ENCODE measurements around the gene FDXACB1. TPM values are rescaled to one million over a fixed set of nuclear protein-coding genes. Genes with fewer than 3 reads are reported as not detected.

Gene FDXACB1
- total and polyA plus RNA-seq, 9 donors = 1.3 to 2.9 (median 1.8) TPM

GRCh38 chr11:111846063-111846462 is 32.9 kb downstream of the FDXACB1 start:
- intact Hi-C loops (cut with DNase I) = loop anchor here in 2 of 4 donors (10.0 kb wide), 1 partner anchor 71 kb away; no protein-coding TSS in a partner anchor
- Histone ChIP-seq H3K36me3 (no peaks in the 10 kb centered on the region), H3K27me3 (no peaks in the 10 kb centered on the region), H3K27ac (no peak overlapping the region), H3K9me3 (no peaks in the 10 kb centered on the region), H3K4me3 (no peak overlapping the region), H3K4me1 (ENCODE audit: insufficient read depth) (no peaks in the 10 kb centered on the region)
- WGBS, 3 donors = 72 to 84% (median 83%) methylated on average over 2 of the region's 2 CpGs
- no peak for TF ChIP-seq POLR2A (IDR thresholded peaks at IDR 0.05)
- TF ChIP-seq CTCF (IDR thresholded peaks at IDR 0.05) = no peak
- TF ChIP-seq EP300 (IDR thresholded peaks at IDR 0.05) = no peak
- DNase-seq = no peak

GRCh38 chr11:111845276-111846028 is 33.5 kb downstream of the FDXACB1 start:
- H3K36me3 ChIP-seq = no peaks in the 10 kb centered on the region
- intact Hi-C loops (cut with DNase I) = loop anchor here in 2 of 4 donors (10.0 kb wide), 1 partner anchor 71 kb away; no protein-coding TSS in a partner anchor
- no peaks in the 10 kb centered on the region for H3K27me3 ChIP-seq
- H3K4me1 ChIP-seq (ENCODE audit: insufficient read depth) = no peaks in the 10 kb centered on the region
- TF ChIP-seq CTCF (IDR thresholded peaks at IDR 0.05) = no peak
- TF ChIP-seq POLR2A (IDR thresholded peaks at IDR 0.05) = no peak
- TF ChIP-seq EP300 (IDR thresholded peaks at IDR 0.05) = no peak
- no peak overlapping the region for H3K4me3 ChIP-seq
- no peak for DNase-seq
- no peak overlapping the region for H3K27ac ChIP-seq
- H3K9me3 ChIP-seq = no peaks in the 10 kb centered on the region
- WGBS, 3 donors = 89 to 90% (median 89%) methylated on average over 7 of the region's 7 CpGs

- Histone ChIP-seq H3K36me3 (no peaks in the 10 kb centered on the region), H3K4me1 (ENCODE audit: insufficient read depth) (no peaks in the 10 kb centered on the region)
- WGBS, 3 donors = 77 to 82% (median 79%) methylated on average over 5 of the region's 5 CpGs
Measured at GRCh38 chr11:111843661-111844060, 35.3 kb downstream of the FDXACB1 start.

More at GRCh38 chr11:111843661-111844060, 35.3 kb downstream of the FDXACB1 start:
- intact Hi-C loops (cut with DNase I) = loop anchor here in 3 of 4 donors (5.0 to 10.0 kb wide), 4 partner anchors 69 to 281 kb away; no protein-coding TSS in a partner anchor
- TF ChIP-seq EP300 (IDR thresholded peaks at IDR 0.05) (no peak), CTCF (IDR thresholded peaks at IDR 0.05) (no peak), POLR2A (IDR thresholded peaks at IDR 0.05) (no peak)
- Histone ChIP-seq H3K4me3 (no peak overlapping the region), H3K9me3 (no peaks in the 10 kb centered on the region), H3K27me3 (no peaks in the 10 kb centered on the region), H3K27ac (no peak overlapping the region)
- DNase-seq = no peak
